Activated CD4-positive, alpha-beta T cell treated with anti-CD3 and anti-CD28 coated beads, Interleukin-2, amount 10 ng/mL, durations not matched to agents 7 days and 5 days (primary cell): ENCODE results near the gene CDH13. TPM values are rescaled to one million over a fixed set of nuclear protein-coding genes. Genes with fewer than 3 reads are reported as not detected.

Experiments used
- CTCF ChIA-PET: fragments of 350-600 bp; sonication (Branson Sonifier 250); formaldehyde crosslinking; loops from one replicate; lab custom pipeline; 2021; ENCODE audit warnings: antibody characterized with exemption; lab: Charles Lee
- POLR2A ChIA-PET: fragments of 350-600 bp; sonication (Branson Sonifier 250); formaldehyde crosslinking; loops from one replicate; lab custom pipeline; 2021; ENCODE audit warnings: antibody characterized with exemption; lab: Charles Lee
- DNase-seq: peaks from one replicate; pipeline ENCODE4 v3.0.0-alpha.2; 2020
- H3K27ac Mint-ChIP-seq: one replicate; pipeline ENCODE4 v1.8.0; 2021; ENCODE audit warnings: mild to moderate bottlenecking, moderate library complexity, mixed read lengths
- H3K27me3 Mint-ChIP-seq: one replicate; pipeline ENCODE4 v1.8.0; 2021; ENCODE audit warnings: mixed read lengths
- H3K36me3 Mint-ChIP-seq: one replicate; pipeline ENCODE4 v1.8.0; 2021; ENCODE audit warnings: low read depth, mixed read lengths
- H3K4me1 Mint-ChIP-seq: one replicate; pipeline ENCODE4 v1.8.0; 2021; ENCODE audit warnings: mixed read lengths
- H3K4me3 Mint-ChIP-seq: one replicate; pipeline ENCODE4 v1.8.0; 2021; ENCODE audit warnings: mild to moderate bottlenecking, moderate library complexity, mixed read lengths
- H3K9me3 Mint-ChIP-seq: one replicate; pipeline ENCODE4 v1.8.0; 2021; ENCODE audit warnings: mixed read lengths
- total RNA-seq, 2 experiments: library from RNA; stranded (reverse); gene quantifications; one replicate each; pipeline ENCODE4 v1.2.3, GENCODE V29; 2021

The CDH13 gene
- total RNA-seq, 2 experiments from 2014 or later: not detected

GRCh38 chr16:83728492-83728891 lies 1101.7 kb downstream of the CDH13 start:
- CTCF ChIA-PET: no interaction called here
- Mint-ChIP-seq H3K4me1 (peaks cover 8% of the 10 kb centered on the region), H3K27ac (no peak overlapping the region), H3K4me3 (no peak overlapping the region), H3K27me3 (no peaks in the 10 kb centered on the region), H3K9me3 (peaks cover 4% of the 10 kb centered on the region), H3K36me3 (no peaks in the 10 kb centered on the region)
- POLR2A ChIA-PET: no interaction called here
- DNase-seq: no peak

GRCh38 chr16:83730812-83731211 lies 1104.0 kb downstream of the CDH13 start:
- DNase-seq: no peak
- no peak overlapping the region for H3K4me3 Mint-ChIP-seq
- peaks cover 14% of the 10 kb centered on the region for H3K9me3 Mint-ChIP-seq
- H3K27ac Mint-ChIP-seq: no peak overlapping the region
- H3K36me3 Mint-ChIP-seq: no peaks in the 10 kb centered on the region
- ChIA-PET POLR2A (no interaction called here), CTCF (no interaction called here)
- no peaks in the 10 kb centered on the region for H3K27me3 Mint-ChIP-seq
- peaks cover 8% of the 10 kb centered on the region for H3K4me1 Mint-ChIP-seq

- H3K9me3 Mint-ChIP-seq: peaks cover 14% of the 10 kb centered on the region
- H3K27ac Mint-ChIP-seq: no peak overlapping the region
- no peak for DNase-seq
- no peaks in the 10 kb centered on the region for H3K27me3 Mint-ChIP-seq
- POLR2A ChIA-PET: no interaction called here
- no peaks in the 10 kb centered on the region for H3K4me1 Mint-ChIP-seq
- H3K36me3 Mint-ChIP-seq: no peaks in the 10 kb centered on the region
- no peak overlapping the region for H3K4me3 Mint-ChIP-seq
- CTCF ChIA-PET: no interaction called here
These were observed 1105.8 kb downstream of the CDH13 start for GRCh38 chr16:83732536-83732935.

GRCh38 chr16:83733301-83733700 lies 1106.5 kb downstream of the CDH13 start:
- Mint-ChIP-seq H3K36me3 (no peaks in the 10 kb centered on the region), H3K4me3 (no peak overlapping the region), H3K9me3 (peaks cover 14% of the 10 kb centered on the region), H3K4me1 (no peaks in the 10 kb centered on the region), H3K27ac (no peak overlapping the region), H3K27me3 (no peaks in the 10 kb centered on the region)
- ChIA-PET POLR2A (no interaction called here), CTCF (no interaction called here)
- DNase-seq: no peak

GRCh38 chr16:83734136-83734535 lies 1107.4 kb downstream of the CDH13 start:
- H3K4me1 Mint-ChIP-seq: no peaks in the 10 kb centered on the region
- H3K9me3 Mint-ChIP-seq: peaks cover 14% of the 10 kb centered on the region
- H3K4me3 Mint-ChIP-seq: no peak overlapping the region
- no peaks in the 10 kb centered on the region for H3K36me3 Mint-ChIP-seq
- CTCF ChIA-PET: no interaction called here
- POLR2A ChIA-PET: no interaction called here
- H3K27ac Mint-ChIP-seq: no peak overlapping the region
- no peak for DNase-seq
- H3K27me3 Mint-ChIP-seq: no peaks in the 10 kb centered on the region

GRCh38 chr16:83737729-83738354 lies 1111.1 kb downstream of the CDH13 start:
- no peak overlapping the region for H3K4me3 Mint-ChIP-seq

GRCh38 chr16:83738923-83739503 lies 1112.2 kb downstream of the CDH13 start:
- Mint-ChIP-seq H3K27ac (no peak overlapping the region), H3K27me3 (no peaks in the 10 kb centered on the region), H3K9me3 (peaks cover 7% of the 10 kb centered on the region), H3K4me3 (no peak overlapping the region), H3K36me3 (no peaks in the 10 kb centered on the region), H3K4me1 (no peaks in the 10 kb centered on the region)
- POLR2A ChIA-PET: no interaction called here
- CTCF ChIA-PET: no interaction called here
- no peak for DNase-seq

More at GRCh38 chr16:83737729-83738354, 1111.1 kb downstream of the CDH13 start:
- DNase-seq: no peak
- H3K27me3 Mint-ChIP-seq: no peaks in the 10 kb centered on the region
- H3K36me3 Mint-ChIP-seq: no peaks in the 10 kb centered on the region
- POLR2A ChIA-PET: no interaction called here
- H3K27ac Mint-ChIP-seq: no peak overlapping the region
- CTCF ChIA-PET: no interaction called here
- no peaks in the 10 kb centered on the region for H3K4me1 Mint-ChIP-seq
- H3K9me3 Mint-ChIP-seq: peaks cover 12% of the 10 kb centered on the region

GRCh38 chr16:83742124-83742899 lies 1115.5 kb downstream of the CDH13 start:
- Mint-ChIP-seq H3K9me3 (no peaks in the 10 kb centered on the region), H3K4me3 (no peak overlapping the region), H3K27me3 (no peaks in the 10 kb centered on the region), H3K36me3 (no peaks in the 10 kb centered on the region), H3K4me1 (no peaks in the 10 kb centered on the region), H3K27ac (no peak overlapping the region)
- ChIA-PET CTCF (interaction anchor here (0.6 kb wide), 1 partner anchor 149 kb away, joined by 3 read pairs; no protein-coding TSS in a partner anchor), POLR2A (no interaction called here)
- DNase-seq: no peak

GRCh38 chr16:83743241-83743640 lies 1116.5 kb downstream of the CDH13 start:
- no peak overlapping the region for H3K27ac Mint-ChIP-seq
- H3K9me3 Mint-ChIP-seq: no peaks in the 10 kb centered on the region
- H3K27me3 Mint-ChIP-seq: no peaks in the 10 kb centered on the region
- no peak for DNase-seq
- no peaks in the 10 kb centered on the region for H3K36me3 Mint-ChIP-seq
- CTCF ChIA-PET: no interaction called here
- no peaks in the 10 kb centered on the region for H3K4me1 Mint-ChIP-seq
- POLR2A ChIA-PET: no interaction called here
- no peak overlapping the region for H3K4me3 Mint-ChIP-seq

- POLR2A ChIA-PET: no interaction called here
- no peak overlapping the region for H3K27ac Mint-ChIP-seq
- H3K27me3 Mint-ChIP-seq: no peaks in the 10 kb centered on the region
- DNase-seq: no peak
- CTCF ChIA-PET: no interaction called here
- H3K9me3 Mint-ChIP-seq: no peaks in the 10 kb centered on the region
- no peaks in the 10 kb centered on the region for H3K36me3 Mint-ChIP-seq
- no peaks in the 10 kb centered on the region for H3K4me1 Mint-ChIP-seq
- no peak overlapping the region for H3K4me3 Mint-ChIP-seq
These were observed 1117.0 kb downstream of the CDH13 start for GRCh38 chr16:83743720-83744119.

- ChIA-PET POLR2A (no interaction called here), CTCF (no interaction called here)
- H3K27ac Mint-ChIP-seq: no peak overlapping the region
- no peak for DNase-seq
- no peaks in the 10 kb centered on the region for H3K4me1 Mint-ChIP-seq
- H3K4me3 Mint-ChIP-seq: no peak overlapping the region
- no peaks in the 10 kb centered on the region for H3K9me3 Mint-ChIP-seq
- no peaks in the 10 kb centered on the region for H3K27me3 Mint-ChIP-seq
- H3K36me3 Mint-ChIP-seq: no peaks in the 10 kb centered on the region
These were observed 1117.7 kb downstream of the CDH13 start for GRCh38 chr16:83744441-83744981.

GRCh38 chr16:83746611-83747010 lies 1119.8 kb downstream of the CDH13 start:
- no peak for DNase-seq
- H3K4me1 Mint-ChIP-seq: no peaks in the 10 kb centered on the region
- no peaks in the 10 kb centered on the region for H3K36me3 Mint-ChIP-seq
- H3K27me3 Mint-ChIP-seq: no peaks in the 10 kb centered on the region
- H3K4me3 Mint-ChIP-seq: no peak overlapping the region
- POLR2A ChIA-PET: no interaction called here
- no peaks in the 10 kb centered on the region for H3K9me3 Mint-ChIP-seq
- CTCF ChIA-PET: no interaction called here
- no peak overlapping the region for H3K27ac Mint-ChIP-seq

- Mint-ChIP-seq H3K9me3 (no peaks in the 10 kb centered on the region), H3K27me3 (no peaks in the 10 kb centered on the region), H3K4me1 (no peaks in the 10 kb centered on the region), H3K36me3 (no peaks in the 10 kb centered on the region), H3K4me3 (no peak overlapping the region), H3K27ac (no peak overlapping the region)
- CTCF ChIA-PET: no interaction called here
- POLR2A ChIA-PET: no interaction called here
- DNase-seq: no peak
These were observed 1121.2 kb downstream of the CDH13 start for GRCh38 chr16:83747936-83748335.
